ENCODE data around the gene PLEKHG3. TPM values are rescaled to one million over a fixed set of nuclear protein-coding genes. Genes with fewer than 3 reads are reported as not detected.

PLEKHG3 gene
- total RNA-seq, 1 experiment from 2014 or later, result 75.3 TPM

DNA sequence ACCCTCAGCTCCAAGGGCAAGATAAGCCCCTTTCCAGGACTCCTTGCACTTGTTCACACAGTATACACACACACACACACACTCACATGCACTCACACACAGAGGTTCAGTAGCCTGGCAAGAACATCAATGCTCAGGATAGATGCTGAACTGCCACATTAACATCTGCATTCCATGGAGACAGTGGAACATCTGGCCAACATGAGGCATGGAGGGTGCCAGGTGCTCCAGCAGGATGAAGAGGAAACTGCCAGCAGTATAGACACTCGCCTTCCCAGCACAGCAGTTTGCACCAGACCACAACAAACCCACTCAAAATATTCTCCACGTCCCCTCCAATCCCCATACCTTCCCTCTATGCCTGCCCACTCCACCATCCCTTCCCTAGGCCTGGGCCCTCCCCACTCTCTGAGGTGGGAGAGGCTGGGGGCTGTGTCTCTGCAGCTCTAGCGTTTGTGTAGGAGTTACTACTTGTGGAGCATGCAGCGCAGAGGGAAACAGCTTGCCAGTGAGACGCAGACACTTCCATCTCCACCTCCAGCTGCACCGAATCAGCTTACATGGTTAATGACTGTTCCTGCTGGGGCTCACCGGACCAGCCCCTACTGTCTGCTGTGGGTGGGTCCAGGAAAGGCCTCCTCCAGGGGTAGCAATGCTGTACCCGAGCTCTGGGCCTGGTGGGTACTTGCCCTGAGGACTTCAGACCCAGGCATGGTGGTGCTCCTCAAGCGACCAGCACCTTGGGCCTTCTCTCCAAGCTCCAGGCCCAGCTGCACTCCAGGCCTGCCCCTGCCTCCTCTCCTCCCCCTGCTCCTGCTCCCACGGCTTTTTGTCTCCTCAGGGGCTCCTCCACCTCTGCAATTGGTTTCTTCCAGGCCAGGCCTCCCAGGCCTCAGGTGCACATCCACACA, 18.6 kb upstream of the PLEKHG3 start:
- TF ChIP-seq SP1 (CRISPR knock-in tag; conservative IDR thresholded peaks at IDR 0.05) (no peak), RORB (CRISPR knock-in tag; IDR thresholded peaks at IDR 0.05) (no peak), CREB1 (CRISPR knock-in tag; IDR thresholded peaks at IDR 0.05) (no peak), ZNF671 (CRISPR knock-in tag; IDR thresholded peaks at IDR 0.05) (no peak), GTF2I (CRISPR knock-in tag; conservative IDR thresholded peaks at IDR 0.05) (no peak), NFATC4 (CRISPR knock-in tag; IDR thresholded peaks at IDR 0.05) (no peak), ZNF263 (CRISPR knock-in tag; IDR thresholded peaks at IDR 0.05; ENCODE audit: low read depth) (no peak), ZNF423 (CRISPR knock-in tag; IDR thresholded peaks at IDR 0.05) (no peak)
- TF ChIP-seq, protein P1, sequence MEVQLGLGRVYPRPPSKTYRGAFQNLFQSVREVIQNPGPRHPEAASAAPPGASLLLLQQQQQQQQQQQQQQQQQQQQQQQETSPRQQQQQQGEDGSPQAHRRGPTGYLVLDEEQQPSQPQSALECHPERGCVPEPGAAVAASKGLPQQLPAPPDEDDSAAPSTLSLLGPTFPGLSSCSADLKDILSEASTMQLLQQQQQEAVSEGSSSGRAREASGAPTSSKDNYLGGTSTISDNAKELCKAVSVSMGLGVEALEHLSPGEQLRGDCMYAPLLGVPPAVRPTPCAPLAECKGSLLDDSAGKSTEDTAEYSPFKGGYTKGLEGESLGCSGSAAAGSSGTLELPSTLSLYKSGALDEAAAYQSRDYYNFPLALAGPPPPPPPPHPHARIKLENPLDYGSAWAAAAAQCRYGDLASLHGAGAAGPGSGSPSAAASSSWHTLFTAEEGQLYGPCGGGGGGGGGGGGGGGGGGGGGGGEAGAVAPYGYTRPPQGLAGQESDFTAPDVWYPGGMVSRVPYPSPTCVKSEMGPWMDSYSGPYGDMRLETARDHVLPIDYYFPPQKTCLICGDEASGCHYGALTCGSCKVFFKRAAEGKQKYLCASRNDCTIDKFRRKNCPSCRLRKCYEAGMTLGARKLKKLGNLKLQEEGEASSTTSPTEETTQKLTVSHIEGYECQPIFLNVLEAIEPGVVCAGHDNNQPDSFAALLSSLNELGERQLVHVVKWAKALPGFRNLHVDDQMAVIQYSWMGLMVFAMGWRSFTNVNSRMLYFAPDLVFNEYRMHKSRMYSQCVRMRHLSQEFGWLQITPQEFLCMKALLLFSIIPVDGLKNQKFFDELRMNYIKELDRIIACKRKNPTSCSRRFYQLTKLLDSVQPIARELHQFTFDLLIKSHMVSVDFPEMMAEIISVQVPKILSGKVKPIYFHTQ (CRISPR knock-in tag; IDR thresholded peaks at IDR 0.05), result no peak
- TF ChIP-seq, protein P2, sequence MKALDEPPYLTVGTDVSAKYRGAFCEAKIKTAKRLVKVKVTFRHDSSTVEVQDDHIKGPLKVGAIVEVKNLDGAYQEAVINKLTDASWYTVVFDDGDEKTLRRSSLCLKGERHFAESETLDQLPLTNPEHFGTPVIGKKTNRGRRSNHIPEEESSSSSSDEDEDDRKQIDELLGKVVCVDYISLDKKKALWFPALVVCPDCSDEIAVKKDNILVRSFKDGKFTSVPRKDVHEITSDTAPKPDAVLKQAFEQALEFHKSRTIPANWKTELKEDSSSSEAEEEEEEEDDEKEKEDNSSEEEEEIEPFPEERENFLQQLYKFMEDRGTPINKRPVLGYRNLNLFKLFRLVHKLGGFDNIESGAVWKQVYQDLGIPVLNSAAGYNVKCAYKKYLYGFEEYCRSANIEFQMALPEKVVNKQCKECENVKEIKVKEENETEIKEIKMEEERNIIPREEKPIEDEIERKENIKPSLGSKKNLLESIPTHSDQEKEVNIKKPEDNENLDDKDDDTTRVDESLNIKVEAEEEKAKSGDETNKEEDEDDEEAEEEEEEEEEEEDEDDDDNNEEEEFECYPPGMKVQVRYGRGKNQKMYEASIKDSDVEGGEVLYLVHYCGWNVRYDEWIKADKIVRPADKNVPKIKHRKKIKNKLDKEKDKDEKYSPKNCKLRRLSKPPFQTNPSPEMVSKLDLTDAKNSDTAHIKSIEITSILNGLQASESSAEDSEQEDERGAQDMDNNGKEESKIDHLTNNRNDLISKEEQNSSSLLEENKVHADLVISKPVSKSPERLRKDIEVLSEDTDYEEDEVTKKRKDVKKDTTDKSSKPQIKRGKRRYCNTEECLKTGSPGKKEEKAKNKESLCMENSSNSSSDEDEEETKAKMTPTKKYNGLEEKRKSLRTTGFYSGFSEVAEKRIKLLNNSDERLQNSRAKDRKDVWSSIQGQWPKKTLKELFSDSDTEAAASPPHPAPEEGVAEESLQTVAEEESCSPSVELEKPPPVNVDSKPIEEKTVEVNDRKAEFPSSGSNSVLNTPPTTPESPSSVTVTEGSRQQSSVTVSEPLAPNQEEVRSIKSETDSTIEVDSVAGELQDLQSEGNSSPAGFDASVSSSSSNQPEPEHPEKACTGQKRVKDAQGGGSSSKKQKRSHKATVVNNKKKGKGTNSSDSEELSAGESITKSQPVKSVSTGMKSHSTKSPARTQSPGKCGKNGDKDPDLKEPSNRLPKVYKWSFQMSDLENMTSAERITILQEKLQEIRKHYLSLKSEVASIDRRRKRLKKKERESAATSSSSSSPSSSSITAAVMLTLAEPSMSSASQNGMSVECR (CRISPR knock-in tag; IDR thresholded peaks at IDR 0.05; ENCODE audit: borderline replicate concordance), result no peak
- TF ChIP-seq, protein P3, sequence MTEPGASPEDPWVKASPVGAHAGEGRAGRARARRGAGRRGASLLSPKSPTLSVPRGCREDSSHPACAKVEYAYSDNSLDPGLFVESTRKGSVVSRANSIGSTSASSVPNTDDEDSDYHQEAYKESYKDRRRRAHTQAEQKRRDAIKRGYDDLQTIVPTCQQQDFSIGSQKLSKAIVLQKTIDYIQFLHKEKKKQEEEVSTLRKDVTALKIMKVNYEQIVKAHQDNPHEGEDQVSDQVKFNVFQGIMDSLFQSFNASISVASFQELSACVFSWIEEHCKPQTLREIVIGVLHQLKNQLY (CRISPR knock-in tag; IDR thresholded peaks at IDR 0.05), result no peak
- TF ChIP-seq, protein P4, sequence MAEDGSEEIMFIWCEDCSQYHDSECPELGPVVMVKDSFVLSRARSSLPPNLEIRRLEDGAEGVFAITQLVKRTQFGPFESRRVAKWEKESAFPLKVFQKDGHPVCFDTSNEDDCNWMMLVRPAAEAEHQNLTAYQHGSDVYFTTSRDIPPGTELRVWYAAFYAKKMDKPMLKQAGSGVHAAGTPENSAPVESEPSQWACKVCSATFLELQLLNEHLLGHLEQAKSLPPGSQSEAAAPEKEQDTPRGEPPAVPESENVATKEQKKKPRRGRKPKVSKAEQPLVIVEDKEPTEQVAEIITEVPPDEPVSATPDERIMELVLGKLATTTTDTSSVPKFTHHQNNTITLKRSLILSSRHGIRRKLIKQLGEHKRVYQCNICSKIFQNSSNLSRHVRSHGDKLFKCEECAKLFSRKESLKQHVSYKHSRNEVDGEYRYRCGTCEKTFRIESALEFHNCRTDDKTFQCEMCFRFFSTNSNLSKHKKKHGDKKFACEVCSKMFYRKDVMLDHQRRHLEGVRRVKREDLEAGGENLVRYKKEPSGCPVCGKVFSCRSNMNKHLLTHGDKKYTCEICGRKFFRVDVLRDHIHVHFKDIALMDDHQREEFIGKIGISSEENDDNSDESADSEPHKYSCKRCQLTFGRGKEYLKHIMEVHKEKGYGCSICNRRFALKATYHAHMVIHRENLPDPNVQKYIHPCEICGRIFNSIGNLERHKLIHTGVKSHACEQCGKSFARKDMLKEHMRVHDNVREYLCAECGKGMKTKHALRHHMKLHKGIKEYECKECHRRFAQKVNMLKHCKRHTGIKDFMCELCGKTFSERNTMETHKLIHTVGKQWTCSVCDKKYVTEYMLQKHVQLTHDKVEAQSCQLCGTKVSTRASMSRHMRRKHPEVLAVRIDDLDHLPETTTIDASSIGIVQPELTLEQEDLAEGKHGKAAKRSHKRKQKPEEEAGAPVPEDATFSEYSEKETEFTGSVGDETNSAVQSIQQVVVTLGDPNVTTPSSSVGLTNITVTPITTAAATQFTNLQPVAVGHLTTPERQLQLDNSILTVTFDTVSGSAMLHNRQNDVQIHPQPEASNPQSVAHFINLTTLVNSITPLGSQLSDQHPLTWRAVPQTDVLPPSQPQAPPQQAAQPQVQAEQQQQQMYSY (CRISPR knock-in tag; IDR thresholded peaks at IDR 0.05), result no peak
- TF ChIP-seq, protein P5, sequence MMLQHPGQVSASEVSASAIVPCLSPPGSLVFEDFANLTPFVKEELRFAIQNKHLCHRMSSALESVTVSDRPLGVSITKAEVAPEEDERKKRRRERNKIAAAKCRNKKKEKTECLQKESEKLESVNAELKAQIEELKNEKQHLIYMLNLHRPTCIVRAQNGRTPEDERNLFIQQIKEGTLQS (CRISPR knock-in tag; conservative IDR thresholded peaks at IDR 0.05), result no peak
- TF ChIP-seq, protein P6, sequence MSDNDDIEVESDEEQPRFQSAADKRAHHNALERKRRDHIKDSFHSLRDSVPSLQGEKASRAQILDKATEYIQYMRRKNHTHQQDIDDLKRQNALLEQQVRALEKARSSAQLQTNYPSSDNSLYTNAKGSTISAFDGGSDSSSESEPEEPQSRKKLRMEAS (CRISPR knock-in tag; IDR thresholded peaks at IDR 0.05), result no peak
- POLR2A ChIA-PET, result interaction anchor here (0.7 to 1.3 kb wide), 3 partner anchors 21 to 156 kb away, joined by 3 to 4 read pairs (median 3); no protein-coding TSS in a partner anchor
- Mint-ChIP-seq H3K4me3 (no peak overlapping the region), H3K36me3 (no peaks in the 10 kb centered on the region), H3K27me3 (ENCODE audit: low read depth) (peaks cover 29% of the 10 kb centered on the region), H3K9me3 (no peaks in the 10 kb centered on the region), H3K27ac (0 out of 2 replicates have a peak overlapping the region, but pooled peaks have one; percentile 61), H3K4me1 (peaks cover 29% of the 10 kb centered on the region)
- CTCF ChIA-PET, result interaction anchor here (0.9 to 1.5 kb wide), 4 partner anchors 13 to 114 kb away, joined by 3 to 4 read pairs (median 4); no protein-coding TSS in a partner anchor
- DNase-seq (ENCODE audit: low spot score) (no peak), ATAC-seq (peak; percentile 49)

All from WTC11 (cell line).